HL-60 (cell line): ENCODE data around the gene CORO2A.

Experiments
- CTCF ChIP-seq: IDR thresholded peaks from one replicate; pipeline ENCODE4 v1.5.1; 2011; ENCODE audit warnings: low read length, control low read depth, inconsistent platforms; ENCODE audit not compliant: insufficient read depth
- GABPA ChIP-seq: IDR thresholded peaks from 2 replicates; pipeline ENCODE4 v1.6.1; 2012; ENCODE audit warnings: low read depth
- POLR2AphosphoS5 ChIP-seq: IDR thresholded peaks from 2 replicates; pipeline ENCODE4 v1.6.1; 2012; ENCODE audit warnings: low read depth
- REST ChIP-seq: IDR thresholded peaks from 2 replicates; pipeline ENCODE4 v1.6.1; 2012; ENCODE audit warnings: low read depth; ENCODE audit not compliant: insufficient replicate concordance

GRCh38 chr9:98100456-98100855 is 92.0 kb downstream of the CORO2A start:
- no peak for TF ChIP-seq CTCF
- no peak for TF ChIP-seq POLR2AphosphoS5
- TF ChIP-seq REST, result no peak
- TF ChIP-seq GABPA, result no peak
